ENCODE data around the gene ATP13A1. TPM values are rescaled to one million over a fixed set of nuclear protein-coding genes. Genes with fewer than 3 reads are reported as not detected.
"Not testable (repeated sequence)": the region's sequence is repeated elsewhere in the genome, so short reads cannot be mapped to it uniquely, and the experiment has no call there.

ATP13A1 gene
- total RNA-seq, 1 donor from 2014 or later = 104 TPM

GRCh38 chr19:19686119-19686518 is 22.6 kb upstream of the ATP13A1 start:
- DNase-seq (ENCODE audit: low spot score); H3K27ac Mint-ChIP-seq; intact Hi-C loops (cut with micrococcal nuclease); H3K4me3 Mint-ChIP-seq; H3K27me3 Mint-ChIP-seq (ENCODE audit: insufficient read depth); H3K4me1 Mint-ChIP-seq (ENCODE audit: low read depth): not testable (repeated sequence)
- Mint-ChIP-seq H3K36me3 (ENCODE audit: low read depth) (peaks cover 48% of the 10 kb centered on the region), H3K9me3 (peaks cover 39% of the 10 kb centered on the region)

GRCh38 chr19:19679176-19680073 is 15.9 kb upstream of the ATP13A1 start:
- H3K4me1 Mint-ChIP-seq (ENCODE audit: low read depth) = no peaks in the 10 kb centered on the region
- no peak overlapping the region for H3K27ac Mint-ChIP-seq
- peaks cover 84% of the 10 kb centered on the region for H3K36me3 Mint-ChIP-seq (ENCODE audit: low read depth)
- H3K4me3 Mint-ChIP-seq = no peak overlapping the region
- no peak for DNase-seq (ENCODE audit: low spot score)
- peaks cover 69% of the 10 kb centered on the region for H3K9me3 Mint-ChIP-seq
- no peaks in the 10 kb centered on the region for H3K27me3 Mint-ChIP-seq (ENCODE audit: insufficient read depth)
- intact Hi-C loops (cut with micrococcal nuclease) = no loop called here

GRCh38 chr19:19677579-19677978 is 14.1 kb upstream of the ATP13A1 start:
- Mint-ChIP-seq H3K27me3 (ENCODE audit: insufficient read depth) (no peaks in the 10 kb centered on the region), H3K4me3 (no peak overlapping the region), H3K36me3 (ENCODE audit: low read depth) (peaks cover 80% of the 10 kb centered on the region), H3K27ac (no peak overlapping the region), H3K9me3 (peaks cover 60% of the 10 kb centered on the region), H3K4me1 (ENCODE audit: low read depth) (no peaks in the 10 kb centered on the region)
- DNase-seq (ENCODE audit: low spot score) = no peak
- intact Hi-C loops (cut with micrococcal nuclease) = no loop called here

- Mint-ChIP-seq H3K4me3 (no peak overlapping the region), H3K27ac (no peak overlapping the region), H3K27me3 (ENCODE audit: insufficient read depth) (no peaks in the 10 kb centered on the region), H3K4me1 (ENCODE audit: low read depth) (peaks cover 12% of the 10 kb centered on the region), H3K9me3 (peaks cover 51% of the 10 kb centered on the region), H3K36me3 (ENCODE audit: low read depth) (peaks cover 73% of the 10 kb centered on the region)
- intact Hi-C loops (cut with micrococcal nuclease) = no loop called here
- no peak for DNase-seq (ENCODE audit: low spot score)
These were observed 10.8 kb upstream of the ATP13A1 start for GRCh38 chr19:19674315-19674714.

- intact Hi-C loops (cut with micrococcal nuclease) = no loop called here
- H3K4me3 Mint-ChIP-seq = no peak overlapping the region
- peaks cover 40% of the 10 kb centered on the region for H3K9me3 Mint-ChIP-seq
- no peak overlapping the region for H3K27ac Mint-ChIP-seq
- H3K27me3 Mint-ChIP-seq (ENCODE audit: insufficient read depth) = no peaks in the 10 kb centered on the region
- DNase-seq (ENCODE audit: low spot score) = no peak
- H3K4me1 Mint-ChIP-seq (ENCODE audit: low read depth) = peaks cover 20% of the 10 kb centered on the region
- peaks cover 67% of the 10 kb centered on the region for H3K36me3 Mint-ChIP-seq (ENCODE audit: low read depth)
These were observed 9.3 kb upstream of the ATP13A1 start for GRCh38 chr19:19672816-19673215.

- peak overlapping the region; percentile 93 for H3K4me3 Mint-ChIP-seq
- DNase-seq (ENCODE audit: low spot score) = no peak
- H3K27me3 Mint-ChIP-seq (ENCODE audit: insufficient read depth) = no peaks in the 10 kb centered on the region
- intact Hi-C loops (cut with micrococcal nuclease) = no loop called here
- peaks cover 40% of the 10 kb centered on the region for H3K36me3 Mint-ChIP-seq (ENCODE audit: low read depth)
- H3K4me1 Mint-ChIP-seq (ENCODE audit: low read depth) = peaks cover 20% of the 10 kb centered on the region
- peak overlapping the region; percentile 83 for H3K27ac Mint-ChIP-seq
- peaks cover 17% of the 10 kb centered on the region for H3K9me3 Mint-ChIP-seq
These were observed 6.6 kb upstream of the ATP13A1 start for GRCh38 chr19:19670070-19670551.

- Mint-ChIP-seq H3K27ac (peak within 1 kb of the TSS; percentile 99), H3K9me3 (peaks cover 9% of the 10 kb centered on the region), H3K27me3 (ENCODE audit: insufficient read depth) (no peaks in the 10 kb centered on the region), H3K4me3 (peak within 1 kb of the TSS; percentile 93), H3K36me3 (ENCODE audit: low read depth) (peaks cover 28% of the 10 kb centered on the region), H3K4me1 (ENCODE audit: low read depth) (peaks cover 20% of the 10 kb centered on the region)
- DNase-seq (ENCODE audit: low spot score) = peak; percentile 92
- intact Hi-C loops (cut with micrococcal nuclease) = loop anchor here (1.0 to 10.0 kb wide), 9 partner anchors 65 to 1354 kb away; partner anchors contain the start of genes BORCS8, RFXANK, ZNF14 and ZNF253
These were observed 4.9 kb upstream of the ATP13A1 start, which contains the start of gene ZNF101 for GRCh38 chr19:19668230-19669012. TSS of gene ZNF101 (plus strand) at chr19:19668839. CDS start at chr19:19668964, 125 bp downstream.

GRCh38 chr19:19665420-19665948 is 2.0 kb upstream of the ATP13A1 start:
- intact Hi-C loops (cut with micrococcal nuclease) = loop anchor here (5.0 to 10.0 kb wide), 3 partner anchors 473 to 1357 kb away; partner anchors contain the start of genes BORCS8, RFXANK, ZNF430 and ZNF486
- DNase-seq (ENCODE audit: low spot score) = not testable (repeated sequence)

GRCh38 chr19:19662871-19663255 is 613 bp downstream of the ATP13A1 start:
- no peaks in the 10 kb centered on the region for H3K27me3 Mint-ChIP-seq (ENCODE audit: insufficient read depth)
- H3K4me3 Mint-ChIP-seq = peak overlapping the region; percentile 91
- H3K4me1 Mint-ChIP-seq (ENCODE audit: low read depth) = peaks cover 22% of the 10 kb centered on the region
- H3K27ac Mint-ChIP-seq = peak overlapping the region; percentile 95
- no peaks in the 10 kb centered on the region for H3K9me3 Mint-ChIP-seq
- intact Hi-C loops (cut with micrococcal nuclease) = loop anchor here (1.0 to 10.0 kb wide), 9 partner anchors 20 to 1113 kb away; partner anchors contain the start of genes GATAD2A, GMIP, PBX4 and ZNF486
- no peak for DNase-seq (ENCODE audit: low spot score)
- H3K36me3 Mint-ChIP-seq (ENCODE audit: low read depth) = peaks cover 31% of the 10 kb centered on the region

More at GRCh38 chr19:19665420-19665948, 2.0 kb upstream of the ATP13A1 start:
- H3K4me3 Mint-ChIP-seq; H3K9me3 Mint-ChIP-seq; H3K27me3 Mint-ChIP-seq (ENCODE audit: insufficient read depth): not testable (repeated sequence)
- Mint-ChIP-seq H3K27ac (peak overlapping the region; percentile 40), H3K4me1 (ENCODE audit: low read depth) (peaks cover 38% of the 10 kb centered on the region), H3K36me3 (ENCODE audit: low read depth) (peaks cover 30% of the 10 kb centered on the region)

GRCh38 chr19:19662344-19662743 is 1.1 kb downstream of the ATP13A1 start:
- intact Hi-C loops (cut with micrococcal nuclease) = loop anchor here (2.0 to 10.0 kb wide), 2 partner anchors 72 to 502 kb away; partner anchors contain the start of gene ZNF486
- Mint-ChIP-seq H3K4me1 (ENCODE audit: low read depth) (peaks cover 21% of the 10 kb centered on the region), H3K27me3 (ENCODE audit: insufficient read depth) (no peaks in the 10 kb centered on the region), H3K36me3 (ENCODE audit: low read depth) (peaks cover 33% of the 10 kb centered on the region), H3K27ac (peak overlapping the region; percentile 95), H3K4me3 (peak overlapping the region; percentile 91), H3K9me3 (no peaks in the 10 kb centered on the region)
- DNase-seq (ENCODE audit: low spot score) = no peak

- peak overlapping the region; percentile 91 for H3K4me3 Mint-ChIP-seq
- H3K4me1 Mint-ChIP-seq (ENCODE audit: low read depth) = peaks cover 21% of the 10 kb centered on the region
- intact Hi-C loops (cut with micrococcal nuclease) = loop anchor here (2.0 to 10.0 kb wide), 2 partner anchors 71 to 503 kb away; partner anchors contain the start of gene ZNF486
- peak overlapping the region; percentile 95 for H3K27ac Mint-ChIP-seq
- DNase-seq (ENCODE audit: low spot score) = peak; percentile 38
- no peaks in the 10 kb centered on the region for H3K27me3 Mint-ChIP-seq (ENCODE audit: insufficient read depth)
- H3K9me3 Mint-ChIP-seq = no peaks in the 10 kb centered on the region
- H3K36me3 Mint-ChIP-seq (ENCODE audit: low read depth) = peaks cover 36% of the 10 kb centered on the region
These were observed 1.7 kb downstream of the ATP13A1 start for GRCh38 chr19:19661675-19662251.

- Mint-ChIP-seq H3K4me1 (ENCODE audit: low read depth) (peaks cover 21% of the 10 kb centered on the region), H3K27ac (peak overlapping the region; percentile 95), H3K27me3 (ENCODE audit: insufficient read depth) (no peaks in the 10 kb centered on the region), H3K4me3 (peak overlapping the region; percentile 91), H3K36me3 (ENCODE audit: low read depth) (peaks cover 40% of the 10 kb centered on the region), H3K9me3 (no peaks in the 10 kb centered on the region)
- intact Hi-C loops (cut with micrococcal nuclease) = loop anchor here (10.0 kb wide), 1 partner anchor 504 kb away; the partner anchor contains the start of gene ZNF486
- no peak for DNase-seq (ENCODE audit: low spot score)
These were observed 2.3 kb downstream of the ATP13A1 start for GRCh38 chr19:19661141-19661674.

Data from activated T-helper 1 cell treated with anti-CD3 and anti-CD28 coated beads, Interleukin-12 subunit alpha, Interleukin-12 subunit beta, Interleukin-2, Interleukin-4 antibody, amounts not matched to agents 30 ng/mL and 10 ng/mL and 1 ng/mL, durations not matched to agents 14 hours and 24 hours and 36 hours (primary cell).